NOMO-1 treated with DMSO at 0.1 percent for 48 hours (cell line): ENCODE data around the gene GRWD1.

Experiments
- DNase-seq: peaks from one replicate; lab custom pipeline; 2025; ENCODE audit not compliant: unreplicated experiment; lab: John Stamatoyannopoulos, UW

GRWD1 gene

GRCh38 chr19:48421548-48421947 is 24.2 kb upstream of the GRWD1 start:
- DNase-seq = no peak

- DNase-seq = peak; percentile 30
These were observed 21.0 kb upstream of the GRWD1 start for GRCh38 chr19:48424694-48425219.

GRCh38 chr19:48428670-48429069 is 17.1 kb upstream of the GRWD1 start:
- no peak for DNase-seq

- DNase-seq = no peak
These were observed 12.4 kb upstream of the GRWD1 start for GRCh38 chr19:48433337-48433736.

- no peak for DNase-seq
These were observed 9.2 kb upstream of the GRWD1 start for GRCh38 chr19:48436586-48436985.

- no peak for DNase-seq
These were observed 4.3 kb upstream of the GRWD1 start for GRCh38 chr19:48441360-48442050.

- no peak for DNase-seq
These were observed 3.4 kb upstream of the GRWD1 start for GRCh38 chr19:48442116-48443035.

GRCh38 chr19:48443256-48443655 is 2.5 kb upstream of the GRWD1 start:
- DNase-seq = no peak

GRCh38 chr19:48443731-48444128 is 2.1 kb upstream of the GRWD1 start:
- DNase-seq = no peak

- DNase-seq = no peak
These were observed 1.5 kb upstream of the GRWD1 start for GRCh38 chr19:48444129-48444935.

- no peak for DNase-seq
These were observed 915 bp upstream of the GRWD1 start for GRCh38 chr19:48444936-48445200.

- DNase-seq = peak; percentile 69
These were observed 552 bp upstream of the GRWD1 start for GRCh38 chr19:48445256-48445605.

- DNase-seq = no peak
These were observed 796 bp downstream of the GRWD1 start for GRCh38 chr19:48446579-48446978.

GRCh38 chr19:48448563-48448962 is 2.8 kb downstream of the GRWD1 start:
- no peak for DNase-seq

GRCh38 chr19:48450441-48450840 is 4.7 kb downstream of the GRWD1 start:
- no peak for DNase-seq

GRCh38 chr19:48450863-48451262 is 5.1 kb downstream of the GRWD1 start:
- DNase-seq = no peak

GRCh38 chr19:48451624-48452023 is 5.8 kb downstream of the GRWD1 start:
- DNase-seq = no peak

GRCh38 chr19:48452289-48453190 is 6.8 kb downstream of the GRWD1 start:
- DNase-seq = no peak

GRCh38 chr19:48454150-48454730 is 8.5 kb downstream of the GRWD1 start:
- DNase-seq = no peak
